GM19023 (cell line): ENCODE results near the gene CDA.

ENCODE experiments used
- ATAC-seq: cut with Tn5 transposase; IDR thresholded peaks from one replicate; pipeline ENCODE4 v1.9.1; 2021; ENCODE audit warnings: mild to moderate bottlenecking, moderate library complexity; ENCODE audit not compliant: unreplicated experiment

The CDA gene

GRCh38 chr1:20588634-20589225 lies at the start of gene CDA:
TSS of gene CDA (plus strand) at chr1:20589097. CDS start at chr1:20589130, 33 bp downstream.
- ATAC-seq, result no peak

DNA sequence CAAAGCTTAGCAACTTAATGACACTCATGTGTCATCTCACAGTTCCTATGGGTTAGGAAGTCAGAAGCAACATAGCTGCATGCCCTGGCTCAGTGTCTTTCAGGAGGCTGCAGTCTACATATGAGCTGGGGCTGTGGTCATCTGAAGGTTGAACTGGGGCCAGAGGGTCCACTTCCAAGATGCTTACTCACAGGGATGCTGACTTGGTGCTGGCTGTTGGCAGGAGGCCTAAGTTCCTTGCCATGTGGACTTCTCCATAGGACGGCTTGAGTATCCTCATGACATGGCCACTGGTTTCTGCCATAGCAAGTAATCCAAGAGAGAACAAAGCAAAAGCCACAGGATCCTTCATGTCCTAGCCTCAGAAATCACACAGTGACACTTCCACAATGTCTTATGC lies 48.6 kb upstream of the CDA start:
- ATAC-seq, result no peak

- ATAC-seq, result no peak
Measured at GRCh38 chr1:20546637-20547036, 42.3 kb upstream of the CDA start.

DNA sequence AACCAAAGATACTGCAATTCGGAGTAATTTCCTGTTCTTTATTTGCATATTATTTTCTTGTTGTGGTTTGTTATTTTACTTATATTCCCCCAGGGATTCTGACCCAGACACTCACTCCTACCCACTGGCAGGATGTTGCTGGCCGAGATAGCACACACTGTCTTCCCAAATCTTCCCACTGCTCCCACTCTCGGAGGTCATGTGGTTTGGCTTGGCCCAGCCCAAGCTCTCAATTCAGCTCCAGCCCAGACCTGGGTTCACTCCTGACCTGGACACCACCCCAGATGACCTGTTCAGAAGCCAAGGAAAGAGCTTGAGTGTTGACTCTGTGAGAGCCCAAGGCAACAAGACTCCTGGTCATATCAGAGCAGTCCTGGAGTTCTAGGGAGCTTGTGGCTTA lies 37.7 kb upstream of the CDA start:
- no peak for ATAC-seq

GRCh38 chr1:20551945-20552727 lies 36.8 kb upstream of the CDA start, which contains the start of gene FAM43B:
TSS of gene FAM43B (plus strand) at chr1:20552573. CDS start at chr1:20552974, 401 bp downstream.
- no peak for ATAC-seq

GRCh38 chr1:20552728-20553445 lies 36.0 kb upstream of the CDA start:
- ATAC-seq, result no peak

- no peak for ATAC-seq
Measured at GRCh38 chr1:20555025-20555757, 33.7 kb upstream of the CDA start.

GRCh38 chr1:20555758-20556120 lies 33.2 kb upstream of the CDA start:
- no peak for ATAC-seq

DNA sequence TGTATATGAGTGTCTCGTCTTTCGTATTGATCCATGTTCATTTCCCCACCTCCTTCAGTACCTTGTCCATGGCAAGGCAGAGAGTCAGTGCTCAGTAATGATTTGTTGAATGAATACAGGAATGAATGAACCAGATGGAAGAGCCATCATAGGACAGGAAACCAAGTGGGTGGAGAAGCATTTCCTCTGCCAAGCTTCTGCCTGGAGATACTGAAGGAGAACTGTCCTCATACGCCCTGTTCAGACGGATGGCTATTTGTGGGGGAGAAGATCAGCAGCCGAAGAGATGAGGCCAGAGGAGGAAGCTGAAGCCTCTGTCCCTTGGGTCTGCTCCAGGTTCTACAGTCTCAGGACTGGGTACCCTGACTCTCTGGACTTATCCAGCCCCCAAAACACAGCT lies 30.7 kb upstream of the CDA start:
- ATAC-seq, result no peak

DNA sequence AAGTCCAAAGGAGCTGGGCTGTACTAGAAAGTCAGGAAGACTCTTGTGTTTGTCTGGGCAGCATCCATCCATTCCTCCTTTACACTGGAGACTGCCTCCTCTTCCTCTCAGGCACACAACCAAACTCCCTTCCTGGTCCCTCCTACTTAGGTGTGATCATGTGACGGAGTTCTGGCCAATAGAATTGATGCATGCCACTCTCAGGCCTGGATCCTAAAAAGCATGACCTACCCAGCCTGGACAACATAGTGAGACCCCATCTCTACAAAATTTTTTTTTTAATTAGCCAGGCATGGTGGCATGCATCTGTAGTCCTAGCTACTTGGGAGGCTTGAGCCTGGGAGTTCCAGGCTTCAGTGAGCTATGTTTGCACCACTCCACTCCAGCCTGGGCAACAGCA lies 27.9 kb upstream of the CDA start:
- no peak for ATAC-seq

- ATAC-seq, result no peak
Measured at GRCh38 chr1:20565234-20565633, 23.7 kb upstream of the CDA start.

DNA sequence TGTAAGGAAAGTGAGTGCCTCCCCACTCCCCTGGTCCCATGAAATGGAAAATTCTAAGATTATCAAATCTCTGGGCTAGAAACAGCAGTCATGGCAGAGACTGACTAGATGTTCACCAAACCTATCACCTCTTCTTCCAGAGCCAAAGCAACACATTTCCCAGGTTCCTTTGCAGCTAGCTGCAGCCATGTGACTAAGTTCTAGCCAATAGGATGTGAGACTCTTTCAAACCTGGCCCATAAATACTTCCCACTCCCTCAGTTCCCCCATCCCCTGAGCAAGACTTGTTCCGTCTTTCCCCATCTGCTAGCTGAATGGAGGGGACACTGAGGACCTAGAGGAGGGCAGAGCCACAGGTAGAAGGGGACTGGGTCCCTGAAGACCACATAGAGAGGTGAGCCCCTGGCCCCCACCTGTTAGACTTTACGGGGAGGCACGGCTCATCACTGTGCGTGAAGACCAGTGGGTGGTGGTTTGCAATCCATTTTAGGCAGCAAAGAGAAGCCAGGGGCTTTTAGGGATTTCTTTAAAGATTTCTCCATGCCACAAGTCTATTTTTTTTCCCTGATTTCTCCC lies 19.3 kb upstream of the CDA start:
- ATAC-seq, result no peak

- no peak for ATAC-seq
Measured at GRCh38 chr1:20571427-20571826, 17.5 kb upstream of the CDA start.

DNA sequence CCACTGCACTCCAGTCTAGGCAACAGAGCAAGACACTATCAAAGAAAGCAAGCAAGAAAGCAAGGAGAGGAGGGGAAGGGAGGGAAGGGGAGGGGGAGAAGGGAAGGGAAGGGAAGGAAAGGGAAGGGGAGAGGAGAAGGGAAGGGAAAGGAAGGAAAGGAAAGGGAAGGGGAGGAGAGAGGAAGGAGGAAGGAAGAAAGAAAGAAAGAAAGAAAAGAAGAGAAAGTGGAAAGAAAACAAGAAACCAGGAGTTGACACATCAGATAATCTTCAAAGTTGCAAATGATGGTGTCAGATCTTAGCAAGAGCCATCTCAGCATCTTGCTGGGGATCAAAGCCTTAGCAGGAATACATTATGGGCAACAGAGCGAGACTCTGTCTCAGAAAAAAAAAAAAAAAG lies 14.9 kb upstream of the CDA start:
- ATAC-seq, result no peak

- ATAC-seq, result no peak
Measured at GRCh38 chr1:20574686-20575540, 14.0 kb upstream of the CDA start.

- ATAC-seq, result no peak
Measured at GRCh38 chr1:20575541-20576336, 13.2 kb upstream of the CDA start.

DNA sequence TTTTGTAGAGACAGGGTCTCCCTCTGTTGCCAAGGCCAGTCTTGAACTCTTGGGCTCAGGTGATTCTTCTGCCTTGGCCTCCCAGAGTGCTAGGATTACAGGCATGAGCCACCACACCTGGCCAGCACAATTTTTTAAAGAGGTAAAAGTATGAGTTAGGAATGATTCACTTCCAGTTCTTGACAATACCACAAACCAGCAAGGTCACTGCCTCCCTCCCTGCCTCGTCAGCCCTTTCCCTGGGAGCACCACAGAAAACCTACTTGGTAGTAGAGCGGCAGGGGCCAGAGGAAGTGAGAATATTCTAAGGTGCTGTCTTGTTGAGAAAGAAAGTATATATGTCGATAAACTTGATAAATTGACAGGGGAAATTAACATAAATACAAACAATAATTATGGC lies 10.8 kb upstream of the CDA start:
- no peak for ATAC-seq

GRCh38 chr1:20578721-20579395 lies 10.0 kb upstream of the CDA start:
- ATAC-seq, result no peak

DNA sequence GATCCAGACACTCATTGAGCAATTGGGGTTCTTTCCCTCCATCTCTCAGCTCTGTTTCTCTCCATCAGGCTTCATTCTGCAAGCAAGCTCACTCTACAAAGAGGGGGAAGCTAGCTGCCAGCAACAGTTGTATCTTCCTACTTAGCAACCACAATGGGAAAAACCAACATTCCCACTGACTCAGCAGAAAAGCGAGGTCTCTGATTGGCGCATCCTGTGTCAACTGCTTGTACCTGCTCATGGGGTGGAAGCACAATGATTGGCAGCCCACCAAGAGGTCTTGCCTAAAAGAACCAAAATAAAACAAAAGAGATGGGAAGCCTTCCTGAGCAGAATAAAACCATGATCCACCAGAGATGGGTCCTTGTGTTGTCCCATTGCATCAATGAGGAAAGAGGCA lies 4.0 kb upstream of the CDA start:
- ATAC-seq, result no peak
